PC-9 (cell line): Measurements from ENCODE around the gene METTL2B. TPM values are rescaled to one million over a fixed set of nuclear protein-coding genes. Genes with fewer than 3 reads are reported as not detected.
"Not testable (repeated sequence)": the region's sequence is repeated elsewhere in the genome, so short reads cannot be mapped to it uniquely, and the experiment has no call there.

Experiments used
- Bru-seq: library from RNA; stranded (reverse); fragments of 400-500 nt; gene quantifications from one replicate; lab custom pipeline; 2021; lab: Mats Ljungman, UMichigan
- BruChase-seq, 2 experiments: library from RNA; stranded (reverse); fragments of 400-500 nt; gene quantifications; one replicate each; lab custom pipeline; 2021; lab: Mats Ljungman, UMichigan
- BruUV-seq: library from RNA; stranded (reverse); fragments of 400-500 nt; replicated peaks from 2 replicates; lab custom pipeline; 2021; lab: Mats Ljungman, UMichigan
- CTCF ChIA-PET: fragments of 300-600 bp; sonication (Branson Sonifier 250); formaldehyde crosslinking; loops from one replicate; lab custom pipeline; 2022; ENCODE audit warnings: antibody characterized with exemption; lab: Charles Lee
- POLR2A ChIA-PET: fragments of 300-600 bp; sonication (Branson Sonifier 250); formaldehyde crosslinking; loops from one replicate; lab custom pipeline; 2022; ENCODE audit warnings: antibody characterized with exemption; ENCODE audit not compliant: unreplicated experiment; lab: Charles Lee
- DNase-seq, 2 experiments: peaks; one replicate each; pipeline versions ENCODE4 v3.0.0 to v3.0.0-alpha.2; 2015 to 2022; ENCODE audit warnings: mixed read lengths in 1 of 2
- H2AFZ ChIP-seq: fragments of 200-600 bp; sonication (generic); 2 replicates; pipeline ENCODE4 v1.8.1; 2017; ENCODE audit warnings: antibody characterized with exemption
- H3F3A ChIP-seq: fragments of 200-600 bp; sonication (generic); 2 replicates; pipeline ENCODE4 v1.8.1; 2017; ENCODE audit warnings: antibody characterized with exemption, mild to moderate bottlenecking, low read depth; ENCODE audit not compliant: insufficient read depth
- H3K27ac ChIP-seq: fragments of 200-600 bp; sonication (generic); 2 replicates; pipeline ENCODE4 v1.6.1; 2016; ENCODE audit warnings: mixed run types
- H3K27me3 ChIP-seq: fragments of 200-600 bp; sonication (generic); 2 replicates; pipeline ENCODE4 v1.6.1; 2016; ENCODE audit warnings: low read depth, mixed run types; ENCODE audit not compliant: insufficient read depth
- H3K36me3 ChIP-seq: fragments of 200-600 bp; sonication (generic); 2 replicates; pipeline ENCODE4 v1.6.1; 2016; ENCODE audit warnings: low read depth, mixed run types
- H3K4me1 ChIP-seq: fragments of 200-600 bp; sonication (generic); replicated peaks from 2 replicates; pipeline ENCODE4 v1.6.1; 2016; ENCODE audit warnings: mixed run types; ENCODE audit not compliant: insufficient read depth
- H3K4me2 ChIP-seq: fragments of 200-600 bp; sonication (generic); 2 replicates; pipeline ENCODE4 v1.6.1; 2017; ENCODE audit warnings: mixed run types
- H3K4me3 ChIP-seq: fragments of 200-600 bp; sonication (generic); 2 replicates; pipeline ENCODE4 v1.6.1; 2016; ENCODE audit warnings: mixed run types
- H3K79me2 ChIP-seq: fragments of 200-600 bp; sonication (generic); 2 replicates; pipeline ENCODE4 v1.6.1; 2017; ENCODE audit warnings: low read depth, mixed run types
- H3K9me2 ChIP-seq: fragments of 200-600 bp; sonication (generic); 2 replicates; pipeline ENCODE4 v1.8.1; 2017; ENCODE audit warnings: mild to moderate bottlenecking; ENCODE audit not compliant: insufficient read depth
- H3K9me3 ChIP-seq: fragments of 200-600 bp; sonication (generic); 2 replicates; pipeline ENCODE4 v1.8.1; 2016; ENCODE audit warnings: low read depth; ENCODE audit not compliant: insufficient read depth
- H4K20me1 ChIP-seq: fragments of 200-600 bp; sonication (generic); 2 replicates; pipeline ENCODE4 v1.8.1; 2017; ENCODE audit not compliant: insufficient read depth
- EZH2 ChIP-seq: fragments of 200-600 bp; sonication (generic); IDR thresholded peaks from 2 replicates; pipeline ENCODE4 v1.8.0; 2017; ENCODE audit warnings: antibody characterized with exemption, low read depth
- intact Hi-C: fragments of 100-400 bp; cut with micrococcal nuclease; formaldehyde crosslinking; loops from one replicate; pipeline ENCODE4 v1.10.0; 2022; ENCODE audit not compliant: unreplicated experiment
- long read RNA-seq: library from polyadenylated mRNA; stranded (forward); transcript quantifications from one replicate; pipeline ENCODE4 v2.0.0, GENCODE V29; 2022
- total RNA-seq: library from RNA; stranded (reverse); gene quantifications from 2 replicates; pipeline ENCODE4 v1.2.3, GENCODE V29; 2021
- TF ChIP-seq, protein P1 (sequence below): fragments of 200-600 bp; sonication (generic); conservative IDR thresholded peaks from 2 replicates; pipeline ENCODE4 v1.6.1; 2017; ENCODE audit warnings: mixed run types, antibody characterized with exemption, mild to moderate bottlenecking, moderate library complexity

The METTL2B gene, protein sequence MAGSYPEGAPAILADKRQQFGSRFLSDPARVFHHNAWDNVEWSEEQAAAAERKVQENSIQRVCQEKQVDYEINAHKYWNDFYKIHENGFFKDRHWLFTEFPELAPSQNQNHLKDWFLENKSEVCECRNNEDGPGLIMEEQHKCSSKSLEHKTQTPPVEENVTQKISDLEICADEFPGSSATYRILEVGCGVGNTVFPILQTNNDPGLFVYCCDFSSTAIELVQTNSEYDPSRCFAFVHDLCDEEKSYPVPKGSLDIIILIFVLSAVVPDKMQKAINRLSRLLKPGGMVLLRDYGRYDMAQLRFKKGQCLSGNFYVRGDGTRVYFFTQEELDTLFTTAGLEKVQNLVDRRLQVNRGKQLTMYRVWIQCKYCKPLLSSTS
- total RNA-seq (39.2 and 41.9 TPM in 2 replicates), Bru-seq, nascent RNA (percentile 78 among the genes with signal in this experiment), BruChase-seq, experiment 1, labeled RNA remaining after a 2-hour chase (percentile 88 among the genes with signal in this experiment), BruChase-seq, experiment 2, labeled RNA remaining after a 6-hour chase (percentile 90 among the genes with signal in this experiment)
- long read RNA-seq, transcript METTL2B-201 (9 exons, 2,182 nt) = major isoform, 8 of 21 reads
- long read RNA-seq, partial matches to known transcripts = 0 of 21 reads
- long read RNA-seq, other reads (novel, unspliced or antisense) = 11 of 21 reads

DNA sequence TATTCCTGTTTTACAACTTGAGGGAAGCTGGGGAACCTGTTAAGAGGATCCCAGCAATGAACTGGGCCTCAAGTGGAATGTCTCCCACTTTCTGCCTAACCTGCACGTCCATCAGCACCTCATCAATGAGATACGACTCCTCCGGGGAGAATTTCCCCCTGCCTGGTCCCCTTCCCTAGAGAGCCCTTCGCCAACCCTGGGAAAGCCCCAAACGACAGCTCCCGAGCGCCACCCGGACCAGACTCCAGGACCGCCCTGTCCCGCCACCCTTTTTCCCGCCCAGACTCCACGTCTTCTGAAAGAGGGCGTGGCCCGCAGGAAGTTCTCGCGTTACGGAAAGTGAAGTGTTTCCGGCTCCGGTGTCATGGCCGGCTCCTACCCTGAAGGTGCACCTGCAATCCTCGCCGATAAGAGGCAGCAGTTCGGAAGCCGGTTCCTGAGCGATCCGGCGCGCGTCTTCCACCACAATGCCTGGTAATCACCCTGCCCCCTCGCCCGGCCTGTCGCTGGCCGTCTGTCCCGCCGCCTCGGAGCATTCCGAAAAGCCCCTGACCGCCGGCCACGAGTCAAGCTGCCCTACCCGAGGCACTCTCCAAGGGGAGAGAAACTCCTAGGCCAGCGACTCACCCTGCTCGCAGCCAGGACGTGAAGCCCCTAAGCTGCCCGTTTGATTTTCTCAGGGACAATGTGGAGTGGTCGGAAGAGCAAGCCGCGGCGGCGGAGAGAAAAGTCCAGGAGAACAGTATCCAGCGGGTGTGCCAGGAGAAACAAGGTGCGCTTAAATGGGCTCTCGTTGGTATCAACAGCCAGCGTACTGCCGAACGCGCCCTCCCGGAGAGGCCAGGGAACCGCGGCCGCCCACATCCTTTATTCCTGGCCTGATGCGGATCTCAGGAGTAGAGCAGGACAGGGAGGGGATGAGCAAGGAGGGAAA is at the start of gene METTL2B:
Gene METTL2B, plus strand, starts transcription at position 347 of the 934 bp plus-strand sequence. Its CDS starts 18 bp downstream, at position 365.
- not testable (repeated sequence) for H4K20me1 ChIP-seq, H3K9me2 ChIP-seq, H3F3A ChIP-seq, H3K36me3 ChIP-seq, H3K9me3 ChIP-seq, H3K27me3 ChIP-seq
- intact Hi-C loops = loop anchor here (5.0 kb wide), 1 partner anchor 406 kb away; no protein-coding TSS in a partner anchor
- CTCF ChIA-PET = interaction anchor here (0.6 to 1.4 kb wide), 3 partner anchors 60 to 262 kb away, joined by 4 to 5 read pairs (median 4); partner anchors contain the start of gene CALU
- TSS peak; percentile 55 for BruUV-seq
- peak within 1 kb of the TSS; percentile 86 for H3K4me2 ChIP-seq
- H3K4me1 ChIP-seq = peaks cover 14% of the 10 kb centered on the region
- H3K79me2 ChIP-seq = peaks cover 30% of the 10 kb centered on the region
- H3K4me3 ChIP-seq = peak within 1 kb of the TSS; percentile 61
- POLR2A ChIA-PET = interaction anchor here (0.6 kb wide), 1 partner anchor 1540 kb away, joined by 3 read pairs; no protein-coding TSS in a partner anchor
- peak; percentile 93 to 95 for DNase-seq
- H3K27ac ChIP-seq = peak within 1 kb of the TSS; percentile 73
- TF ChIP-seq, protein P1, sequence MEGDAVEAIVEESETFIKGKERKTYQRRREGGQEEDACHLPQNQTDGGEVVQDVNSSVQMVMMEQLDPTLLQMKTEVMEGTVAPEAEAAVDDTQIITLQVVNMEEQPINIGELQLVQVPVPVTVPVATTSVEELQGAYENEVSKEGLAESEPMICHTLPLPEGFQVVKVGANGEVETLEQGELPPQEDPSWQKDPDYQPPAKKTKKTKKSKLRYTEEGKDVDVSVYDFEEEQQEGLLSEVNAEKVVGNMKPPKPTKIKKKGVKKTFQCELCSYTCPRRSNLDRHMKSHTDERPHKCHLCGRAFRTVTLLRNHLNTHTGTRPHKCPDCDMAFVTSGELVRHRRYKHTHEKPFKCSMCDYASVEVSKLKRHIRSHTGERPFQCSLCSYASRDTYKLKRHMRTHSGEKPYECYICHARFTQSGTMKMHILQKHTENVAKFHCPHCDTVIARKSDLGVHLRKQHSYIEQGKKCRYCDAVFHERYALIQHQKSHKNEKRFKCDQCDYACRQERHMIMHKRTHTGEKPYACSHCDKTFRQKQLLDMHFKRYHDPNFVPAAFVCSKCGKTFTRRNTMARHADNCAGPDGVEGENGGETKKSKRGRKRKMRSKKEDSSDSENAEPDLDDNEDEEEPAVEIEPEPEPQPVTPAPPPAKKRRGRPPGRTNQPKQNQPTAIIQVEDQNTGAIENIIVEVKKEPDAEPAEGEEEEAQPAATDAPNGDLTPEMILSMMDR = peak; percentile 54; the same call in 1 of the 2 replicates
- H2AFZ ChIP-seq = peak within 1 kb of the TSS; percentile 85

DNA sequence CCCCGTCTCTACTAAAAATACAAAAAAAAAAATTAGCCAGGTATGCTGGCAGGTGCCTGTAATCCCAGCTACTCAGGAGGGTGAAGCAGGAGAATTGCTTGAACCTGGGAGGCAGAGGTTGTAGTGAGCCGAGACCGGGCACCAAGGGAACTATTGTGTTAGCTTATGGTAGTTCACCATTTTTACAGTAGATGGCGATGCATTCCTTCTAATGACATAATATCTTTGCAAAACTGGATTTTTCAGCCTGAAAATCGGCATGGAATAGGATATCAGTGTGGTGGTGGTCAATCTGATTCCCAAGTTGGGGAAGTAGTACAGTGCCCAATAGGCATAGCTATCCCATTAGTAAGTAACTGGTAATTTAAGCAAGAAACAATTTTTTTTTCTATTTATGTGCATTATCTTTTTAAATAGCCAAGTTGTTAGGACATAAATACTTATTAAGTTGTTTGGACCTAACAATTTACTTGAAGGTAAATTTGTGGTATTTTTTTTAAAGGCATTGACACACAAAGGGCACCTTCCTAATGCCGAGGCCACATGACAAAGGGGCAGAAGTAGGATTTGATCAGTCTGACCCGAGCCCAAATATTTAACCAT is 49.2 kb upstream of the METTL2B start:
- no peak overlapping the region for H3K4me2 ChIP-seq
- no peaks in the 10 kb centered on the region for H4K20me1 ChIP-seq
- no peaks in the 10 kb centered on the region for H3K79me2 ChIP-seq
- no peaks in the 10 kb centered on the region for H3K9me2 ChIP-seq
- no peaks in the 10 kb centered on the region for H3K27me3 ChIP-seq
- intact Hi-C loops = loop anchor here (1.0 to 5.0 kb wide), 3 partner anchors 34 to 785 kb away; no protein-coding TSS in a partner anchor
- TF ChIP-seq, protein P1 = peak; percentile 91
- no peak for TF ChIP-seq EZH2
- no peaks in the 10 kb centered on the region for H3K9me3 ChIP-seq
- no peak overlapping the region for H3K27ac ChIP-seq
- H3K4me3 ChIP-seq = no peak overlapping the region
- ChIA-PET POLR2A (no interaction called here), CTCF (interaction anchor here (0.5 to 7.3 kb wide), 20 partner anchors 11 to 996 kb away, joined by 3 to 73 read pairs (median 3); partner anchors contain the start of genes ATP6V1F and RBM28)
- no peaks in the 10 kb centered on the region for H3K36me3 ChIP-seq
- H3F3A ChIP-seq = peaks cover 31% of the 10 kb centered on the region; the same call in 1 of the 2 replicates
- DNase-seq = peak in 1 of 2 experiments; percentile 45
- peaks cover 45% of the 10 kb centered on the region for H3K4me1 ChIP-seq
- H2AFZ ChIP-seq = no peak overlapping the region
- BruUV-seq = no TSS peak
